Neural cell (in vitro differentiated cells): Measurements from ENCODE around the gene MICAL2. TPM values are rescaled to one million over a fixed set of nuclear protein-coding genes. Genes with fewer than 3 reads are reported as not detected.

Experiments used
- H2AFZ ChIP-seq: fragments of 200-600, 300-800 bp; sonication (generic), shearing (Covaris generic); 2 replicates; pipeline ENCODE4 v1.6.0; 2014; ENCODE audit warnings: low read depth, mild to moderate bottlenecking, antibody characterized with exemption, low read length, moderate library complexity
- H3F3A ChIP-seq: fragments of 200-600 bp; shearing (Covaris generic); 2 replicates; pipeline ENCODE4 v1.6.1; 2016; ENCODE audit warnings: mild to moderate bottlenecking, moderate library complexity, mixed read lengths, antibody characterized with exemption, low read length; ENCODE audit not compliant: insufficient read depth, poor library complexity, severe bottlenecking
- H3K27ac ChIP-seq: fragments of 200-600, 300-800 bp; sonication (generic), shearing (Covaris generic); 2 replicates; pipeline ENCODE4 v1.5.1; 2014; ENCODE audit warnings: mild to moderate bottlenecking, low read length, moderate library complexity
- H3K27me3 ChIP-seq: fragments of 300-800, 200-600 bp; sonication (generic), shearing (Covaris generic); 2 replicates; pipeline ENCODE4 v1.6.0; 2014; ENCODE audit warnings: mild to moderate bottlenecking, low read depth, low read length, moderate library complexity; ENCODE audit not compliant: insufficient read depth
- H3K36me3 ChIP-seq: fragments of 300-800, 200-600 bp; sonication (generic), shearing (Covaris generic); 2 replicates; pipeline ENCODE4 v1.5.1; 2014; ENCODE audit warnings: mild to moderate bottlenecking, antibody characterized with exemption, low read length, moderate library complexity; ENCODE audit not compliant: insufficient read depth
- H3K4me2 ChIP-seq: fragments of 300-800, 200-600 bp; sonication (generic), shearing (Covaris generic); 2 replicates; pipeline ENCODE4 v1.6.0; 2014; ENCODE audit warnings: mild to moderate bottlenecking, low read length
- H3K4me3 ChIP-seq: fragments of 300-800, 200-600 bp; sonication (generic), shearing (Covaris generic); 2 replicates; pipeline ENCODE4 v1.5.1; 2014; ENCODE audit warnings: mild to moderate bottlenecking, low read length, moderate library complexity
- H3K79me2 ChIP-seq: fragments of 200-600 bp; shearing (Covaris generic); replicated peaks from 2 replicates; pipeline ENCODE4 v1.6.0; 2014; ENCODE audit warnings: mild to moderate bottlenecking, low read length, moderate library complexity; ENCODE audit not compliant: insufficient read depth
- H3K9ac ChIP-seq: fragments of 300-800, 200-600 bp; sonication (generic), shearing (Covaris generic); 2 replicates; pipeline ENCODE4 v1.6.1; 2016; ENCODE audit warnings: mild to moderate bottlenecking, low read length, mixed read lengths
- H3K9me2 ChIP-seq: fragments of 200-600 bp; shearing (Covaris generic); 2 replicates; pipeline ENCODE4 v1.6.1; 2016; ENCODE audit warnings: mild to moderate bottlenecking, low read length, mixed read lengths; ENCODE audit not compliant: insufficient read depth
- H3K9me3 ChIP-seq: fragments of 200-600, 300-800 bp; sonication (generic), shearing (Covaris generic); 2 replicates; pipeline ENCODE4 v1.6.1; 2016; ENCODE audit warnings: mild to moderate bottlenecking, mixed run types, low read length, moderate library complexity, mixed read lengths
- H4K20me1 ChIP-seq: fragments of 200-600 bp; shearing (Covaris generic); 2 replicates; pipeline ENCODE4 v1.6.1; 2016; ENCODE audit warnings: mild to moderate bottlenecking, mixed run types; ENCODE audit not compliant: insufficient read depth
- EP300 ChIP-seq: fragments of 450-650 bp; conservative IDR thresholded peaks from 2 replicates; pipeline ENCODE4 v1.6.1; 2014; ENCODE audit warnings: antibody characterized with exemption, mild to moderate bottlenecking, moderate library complexity; ENCODE audit not compliant: poor library complexity, severe bottlenecking
- EZH2 ChIP-seq: fragments of 200-600, 300-800 bp; shearing (Covaris generic), sonication (generic); IDR thresholded peaks from 2 replicates; pipeline ENCODE4 v1.6.1; 2014; ENCODE audit warnings: antibody characterized with exemption, low read length, borderline replicate concordance, mild to moderate bottlenecking; ENCODE audit not compliant: insufficient read depth, poor library complexity, severe bottlenecking
- MXI1 ChIP-seq: fragments of 450-650 bp; conservative IDR thresholded peaks from 2 replicates; pipeline ENCODE4 v1.6.1; 2014; ENCODE audit warnings: antibody characterized with exemption, mild to moderate bottlenecking; ENCODE audit not compliant: poor library complexity, severe bottlenecking
- POLR2AphosphoS5 ChIP-seq: IDR thresholded peaks from 2 replicates; pipeline ENCODE4 v1.6.1; 2012
- RAD21 ChIP-seq: fragments of 450-650 bp; conservative IDR thresholded peaks from 2 replicates; pipeline ENCODE4 v1.6.1; 2014; ENCODE audit warnings: antibody characterized with exemption, mild to moderate bottlenecking, moderate library complexity
- SMC3 ChIP-seq: fragments of 450-650 bp; conservative IDR thresholded peaks from 2 replicates; pipeline ENCODE4 v1.6.1; 2014; ENCODE audit warnings: antibody characterized with exemption, mild to moderate bottlenecking, moderate library complexity; ENCODE audit not compliant: poor library complexity
- TAF1 ChIP-seq: IDR thresholded peaks from 2 replicates; pipeline ENCODE4 v1.6.1; 2012; ENCODE audit warnings: low read depth
- polyA plus RNA-seq: library from polyadenylated mRNA; depleted of rRNA; stranded (reverse); fragments of >200 nt; gene quantifications from 2 replicates; pipeline ENCODE4 v1.2.3, GENCODE V29; 2014
- TF ChIP-seq, protein P1 (sequence below): fragments of 450-650 bp; IDR thresholded peaks from 2 replicates; pipeline ENCODE4 v1.5.1; 2014; ENCODE audit warnings: antibody characterized with exemption, mild to moderate bottlenecking, moderate library complexity; ENCODE audit not compliant: poor library complexity, severe bottlenecking
- TF ChIP-seq, protein P2 (sequence below): IDR thresholded peaks from 2 replicates; pipeline ENCODE4 v1.6.1; 2012; ENCODE audit warnings: borderline replicate concordance

Gene MICAL2
- polyA plus RNA-seq, 1 donor from 2014 or later: 2.2 TPM

DNA sequence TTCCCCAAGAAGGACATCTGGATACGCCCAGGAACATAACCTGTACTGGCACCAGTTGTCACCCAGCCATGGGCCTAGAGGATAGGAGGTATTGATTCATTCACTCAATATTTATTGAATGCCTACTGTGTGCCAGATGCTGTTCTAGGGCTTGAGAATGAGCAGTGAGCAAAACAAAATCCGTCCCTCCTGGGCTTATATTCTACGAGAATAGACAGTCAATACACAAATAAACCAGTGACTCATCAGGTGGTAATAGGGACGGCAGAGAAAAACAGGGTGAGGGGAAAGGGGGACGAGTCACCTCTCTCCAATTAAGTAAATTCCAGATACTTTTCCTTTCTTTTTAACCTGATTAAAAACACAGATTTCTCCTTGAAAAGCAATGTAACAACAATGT lies 103.5 kb downstream of the MICAL2 start:
- Histone ChIP-seq H3F3A (no peaks in the 10 kb centered on the region), H3K4me2 (no peak overlapping the region), H2AFZ (no peak overlapping the region), H3K9ac (no peak overlapping the region), H4K20me1 (no peaks in the 10 kb centered on the region), H3K9me3 (no peaks in the 10 kb centered on the region), H3K4me3 (no peak overlapping the region), H3K27me3 (no peaks in the 10 kb centered on the region), H3K9me2 (no peaks in the 10 kb centered on the region), H3K27ac (no peak overlapping the region), H3K36me3 (no peaks in the 10 kb centered on the region), H3K79me2 (no peaks in the 10 kb centered on the region)
- TF ChIP-seq, protein P1, sequence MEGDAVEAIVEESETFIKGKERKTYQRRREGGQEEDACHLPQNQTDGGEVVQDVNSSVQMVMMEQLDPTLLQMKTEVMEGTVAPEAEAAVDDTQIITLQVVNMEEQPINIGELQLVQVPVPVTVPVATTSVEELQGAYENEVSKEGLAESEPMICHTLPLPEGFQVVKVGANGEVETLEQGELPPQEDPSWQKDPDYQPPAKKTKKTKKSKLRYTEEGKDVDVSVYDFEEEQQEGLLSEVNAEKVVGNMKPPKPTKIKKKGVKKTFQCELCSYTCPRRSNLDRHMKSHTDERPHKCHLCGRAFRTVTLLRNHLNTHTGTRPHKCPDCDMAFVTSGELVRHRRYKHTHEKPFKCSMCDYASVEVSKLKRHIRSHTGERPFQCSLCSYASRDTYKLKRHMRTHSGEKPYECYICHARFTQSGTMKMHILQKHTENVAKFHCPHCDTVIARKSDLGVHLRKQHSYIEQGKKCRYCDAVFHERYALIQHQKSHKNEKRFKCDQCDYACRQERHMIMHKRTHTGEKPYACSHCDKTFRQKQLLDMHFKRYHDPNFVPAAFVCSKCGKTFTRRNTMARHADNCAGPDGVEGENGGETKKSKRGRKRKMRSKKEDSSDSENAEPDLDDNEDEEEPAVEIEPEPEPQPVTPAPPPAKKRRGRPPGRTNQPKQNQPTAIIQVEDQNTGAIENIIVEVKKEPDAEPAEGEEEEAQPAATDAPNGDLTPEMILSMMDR: no peak
- TF ChIP-seq, protein P2, sequence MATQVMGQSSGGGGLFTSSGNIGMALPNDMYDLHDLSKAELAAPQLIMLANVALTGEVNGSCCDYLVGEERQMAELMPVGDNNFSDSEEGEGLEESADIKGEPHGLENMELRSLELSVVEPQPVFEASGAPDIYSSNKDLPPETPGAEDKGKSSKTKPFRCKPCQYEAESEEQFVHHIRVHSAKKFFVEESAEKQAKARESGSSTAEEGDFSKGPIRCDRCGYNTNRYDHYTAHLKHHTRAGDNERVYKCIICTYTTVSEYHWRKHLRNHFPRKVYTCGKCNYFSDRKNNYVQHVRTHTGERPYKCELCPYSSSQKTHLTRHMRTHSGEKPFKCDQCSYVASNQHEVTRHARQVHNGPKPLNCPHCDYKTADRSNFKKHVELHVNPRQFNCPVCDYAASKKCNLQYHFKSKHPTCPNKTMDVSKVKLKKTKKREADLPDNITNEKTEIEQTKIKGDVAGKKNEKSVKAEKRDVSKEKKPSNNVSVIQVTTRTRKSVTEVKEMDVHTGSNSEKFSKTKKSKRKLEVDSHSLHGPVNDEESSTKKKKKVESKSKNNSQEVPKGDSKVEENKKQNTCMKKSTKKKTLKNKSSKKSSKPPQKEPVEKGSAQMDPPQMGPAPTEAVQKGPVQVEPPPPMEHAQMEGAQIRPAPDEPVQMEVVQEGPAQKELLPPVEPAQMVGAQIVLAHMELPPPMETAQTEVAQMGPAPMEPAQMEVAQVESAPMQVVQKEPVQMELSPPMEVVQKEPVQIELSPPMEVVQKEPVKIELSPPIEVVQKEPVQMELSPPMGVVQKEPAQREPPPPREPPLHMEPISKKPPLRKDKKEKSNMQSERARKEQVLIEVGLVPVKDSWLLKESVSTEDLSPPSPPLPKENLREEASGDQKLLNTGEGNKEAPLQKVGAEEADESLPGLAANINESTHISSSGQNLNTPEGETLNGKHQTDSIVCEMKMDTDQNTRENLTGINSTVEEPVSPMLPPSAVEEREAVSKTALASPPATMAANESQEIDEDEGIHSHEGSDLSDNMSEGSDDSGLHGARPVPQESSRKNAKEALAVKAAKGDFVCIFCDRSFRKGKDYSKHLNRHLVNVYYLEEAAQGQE: no peak
- TF ChIP-seq MXI1: no peak
- TF ChIP-seq EZH2: no peak
- TF ChIP-seq POLR2AphosphoS5: no peak
- no peak for TF ChIP-seq SMC3
- TF ChIP-seq RAD21: no peak
- no peak for TF ChIP-seq EP300
- TF ChIP-seq TAF1: no peak

DNA sequence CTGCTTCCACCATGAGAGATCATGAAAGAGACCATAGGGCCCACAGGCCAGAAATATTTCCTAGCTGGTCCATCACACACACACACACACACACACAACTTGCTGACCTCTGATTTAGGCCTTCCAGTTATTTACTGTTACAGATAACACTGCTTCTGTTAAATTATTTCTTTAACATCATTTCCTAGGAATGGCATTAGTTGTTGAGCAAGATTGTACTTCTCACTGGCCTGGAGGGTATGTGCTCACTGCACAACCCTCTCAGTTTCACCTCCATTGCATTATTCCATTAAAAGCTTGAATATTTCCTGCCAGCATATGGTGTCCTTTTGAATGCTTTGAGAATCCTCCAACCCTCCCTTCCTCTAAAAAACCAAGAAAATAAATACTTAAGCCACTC lies 104.4 kb downstream of the MICAL2 start:
- H3F3A ChIP-seq: no peaks in the 10 kb centered on the region
- no peak overlapping the region for H3K4me2 ChIP-seq
- H3K9me2 ChIP-seq: no peaks in the 10 kb centered on the region
- H4K20me1 ChIP-seq: no peaks in the 10 kb centered on the region
- TF ChIP-seq, protein P1: no peak
- TF ChIP-seq MXI1: no peak
- TF ChIP-seq TAF1: no peak
- TF ChIP-seq EP300: no peak
- no peak for TF ChIP-seq POLR2AphosphoS5
- TF ChIP-seq EZH2: no peak
- TF ChIP-seq RAD21: no peak
- TF ChIP-seq, protein P2: no peak
- TF ChIP-seq SMC3: no peak
- H2AFZ ChIP-seq: no peak overlapping the region
- no peaks in the 10 kb centered on the region for H3K36me3 ChIP-seq
- H3K9ac ChIP-seq: no peak overlapping the region
- H3K27ac ChIP-seq: peak overlapping the region; percentile 22
- H3K79me2 ChIP-seq: no peaks in the 10 kb centered on the region
- H3K27me3 ChIP-seq: no peaks in the 10 kb centered on the region
- H3K4me3 ChIP-seq: no peak overlapping the region
- no peaks in the 10 kb centered on the region for H3K9me3 ChIP-seq
